ENCODE results near the gene PIK3CB.
"Not testable (repeated sequence)": the region's sequence is repeated elsewhere in the genome, so short reads cannot be mapped to it uniquely, and the experiment has no call there.

GRCh38 chr3:138680974-138681373 lies 153.8 kb downstream of the PIK3CB start:
- not testable (repeated sequence) for TF ChIP-seq CTCF (IDR thresholded peaks at IDR 0.05); ZFX (IDR thresholded peaks at IDR 0.05; ENCODE audit: borderline replicate concordance)

Data from 22Rv1 (cell line).